CD4-positive, alpha-beta T cell treated with Interleukin-2 at 100 ng/mL for 4 hours (primary cell): Measurements from ENCODE around the gene NEDD9.

Experiments used
- DNase-seq: peaks from one replicate; pipeline ENCODE4 v3.0.0-alpha.2; 2020; ENCODE audit warnings: low spot score

The NEDD9 gene

DNA sequence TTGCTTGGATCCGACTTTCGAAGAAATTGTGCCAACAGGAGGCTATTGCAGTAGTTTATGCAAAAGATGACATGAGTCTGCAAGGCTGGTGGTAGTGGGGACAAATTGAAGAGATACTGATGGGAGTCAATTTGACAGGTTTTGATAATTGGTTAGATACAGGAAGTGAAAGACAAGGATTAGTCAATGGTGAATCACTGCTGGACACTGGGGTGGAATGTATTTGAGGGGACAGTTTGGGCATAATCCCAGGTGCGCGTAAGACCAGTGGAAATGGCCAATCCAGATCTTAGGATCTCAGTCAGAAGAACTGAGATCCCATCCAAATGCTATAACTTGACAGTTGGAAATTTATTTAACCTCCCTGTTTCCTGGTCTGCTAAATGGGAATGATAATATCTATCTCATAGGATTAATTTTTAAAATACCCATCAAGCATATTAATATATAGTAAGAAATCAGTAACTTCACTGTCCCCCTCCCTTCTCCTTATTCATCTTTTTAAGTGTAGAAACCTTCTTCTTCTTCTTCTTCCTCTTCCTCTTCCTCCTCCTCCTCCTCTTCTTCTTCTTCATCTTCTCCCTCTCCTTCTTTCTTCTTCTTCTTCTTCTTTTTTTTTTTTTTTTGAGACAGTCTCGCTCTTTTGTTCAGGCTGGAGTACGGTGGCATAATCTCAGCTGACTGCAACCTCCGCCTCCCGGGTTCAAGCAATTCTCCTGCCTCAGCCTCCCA lies 90.0 kb downstream of the NEDD9 start:
- no peak for DNase-seq

DNA sequence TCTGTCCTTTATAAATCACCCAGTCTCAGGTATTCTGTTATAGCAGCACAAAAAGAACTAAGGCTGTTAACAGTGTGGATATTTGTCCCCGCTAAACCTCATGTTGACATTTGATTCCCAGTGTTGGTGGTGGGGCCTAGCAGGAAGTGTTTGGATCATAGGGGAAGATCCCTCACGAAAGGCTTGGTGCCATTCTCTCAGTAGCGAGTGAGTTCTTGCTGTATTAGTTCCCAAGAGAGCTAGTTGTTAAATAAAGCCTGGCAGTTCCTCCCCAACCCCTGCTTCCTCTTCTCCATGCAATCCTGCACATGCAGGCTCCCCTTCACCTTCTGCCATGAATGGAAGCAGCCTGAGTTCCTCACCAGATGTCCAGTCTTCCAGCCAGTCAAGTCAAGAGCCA lies 91.2 kb downstream of the NEDD9 start:
- no peak for DNase-seq

DNA sequence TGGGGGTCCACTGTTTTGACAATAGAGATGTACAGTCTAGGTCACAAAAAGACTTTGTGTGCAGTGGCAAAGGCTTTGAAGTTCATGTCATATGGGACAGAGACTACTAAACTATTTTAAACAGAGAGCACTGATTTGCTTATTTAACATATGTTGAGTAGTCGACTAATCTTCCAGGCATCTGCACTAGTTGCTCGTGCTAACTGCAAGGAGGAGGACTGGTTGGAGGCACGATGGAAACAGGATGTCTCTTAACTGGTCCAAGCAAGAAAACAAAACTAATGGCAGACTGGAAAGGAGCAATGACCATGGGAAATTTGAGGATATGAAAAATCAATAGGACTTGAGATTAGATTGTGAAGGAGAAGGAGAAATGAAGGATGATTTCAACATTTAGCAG lies 92.4 kb downstream of the NEDD9 start:
- no peak for DNase-seq

DNA sequence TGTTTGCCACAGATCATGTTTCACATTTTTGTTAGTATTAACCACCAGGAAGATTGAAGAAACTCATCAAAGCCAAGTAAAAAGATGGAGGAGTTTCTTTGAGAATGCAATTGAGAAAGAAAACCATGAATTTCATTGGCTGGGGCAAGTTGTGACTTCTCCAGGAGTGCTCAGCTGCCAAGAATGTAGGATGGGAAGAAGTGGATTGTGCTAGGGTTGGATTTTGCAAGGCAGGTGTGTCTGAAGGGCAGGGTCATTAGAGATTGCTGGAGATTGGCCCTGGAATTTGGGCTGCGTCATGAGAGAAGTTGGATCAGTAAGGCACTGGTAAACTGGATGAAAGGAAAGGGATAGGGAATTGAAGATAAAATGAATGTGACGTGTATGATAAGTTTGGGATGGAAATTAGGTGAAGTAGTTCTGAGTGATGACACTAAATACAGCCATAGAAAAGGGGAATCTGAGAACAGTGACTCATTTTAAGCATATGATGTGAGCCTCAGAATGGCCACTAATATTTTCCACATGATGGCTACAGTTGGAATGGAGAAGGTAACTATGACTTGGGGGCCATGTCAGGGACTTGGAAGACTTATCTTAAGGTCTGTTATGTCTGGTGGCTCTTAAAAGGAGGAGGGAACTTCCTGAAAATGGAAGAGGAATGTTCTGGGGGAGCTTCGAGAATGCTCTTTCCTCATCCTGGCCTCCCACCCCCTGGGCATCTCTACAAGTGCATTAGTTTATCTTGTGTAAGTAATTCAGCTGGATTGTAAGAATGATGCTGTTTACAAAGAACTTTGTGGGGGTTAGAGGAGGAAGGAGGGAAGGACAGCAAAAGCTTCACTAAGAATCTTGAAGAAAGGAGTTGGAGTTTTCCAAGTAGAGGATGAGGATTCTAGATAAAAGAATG lies 93.2 kb downstream of the NEDD9 start:
- no peak for DNase-seq

DNA sequence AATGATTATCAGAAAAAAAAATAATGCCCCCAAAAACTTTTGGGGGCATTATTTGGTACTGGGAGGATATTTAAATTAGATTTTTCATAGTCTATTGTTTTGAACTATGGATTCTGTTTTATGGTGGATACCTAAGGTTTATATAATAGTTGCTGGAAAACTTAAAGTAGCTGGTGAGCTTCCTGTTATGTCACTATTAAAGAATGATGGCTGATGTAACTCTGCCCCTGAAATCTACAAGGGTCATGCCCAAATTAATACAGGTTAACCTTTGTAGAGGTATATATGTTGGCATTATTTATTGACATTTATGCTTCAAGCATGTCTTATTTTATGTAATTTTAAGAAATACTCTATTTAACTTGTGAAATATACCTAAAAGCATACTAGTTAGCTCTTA lies 95.7 kb downstream of the NEDD9 start:
- DNase-seq, result no peak
